SU-DHL-6 (cell line): ENCODE data around the gene LITAFD.

Source experiments
- H2AFZ ChIP-seq: fragments of 200-600 bp; sonication (generic); 2 replicates; pipeline ENCODE4 v1.6.1; 2014; ENCODE audit warnings: low read depth, mild to moderate bottlenecking, moderate library complexity, mixed read lengths, antibody characterized with exemption, low read length; ENCODE audit not compliant: severe bottlenecking
- H3F3A ChIP-seq: fragments of 200-600 bp; shearing (Covaris generic); 2 replicates; pipeline ENCODE4 v1.6.0; 2016; ENCODE audit warnings: antibody characterized with exemption, mild to moderate bottlenecking; ENCODE audit not compliant: insufficient read depth
- H3K27ac ChIP-seq: fragments of 200-600 bp; sonication (generic); 2 replicates; pipeline ENCODE4 v1.5.1; 2016; ENCODE audit warnings: low read depth, mild to moderate bottlenecking, low read length, moderate library complexity, mixed read lengths
- H3K27me3 ChIP-seq: fragments of 200-600 bp; sonication (generic), shearing (Covaris generic); 2 replicates; pipeline ENCODE4 v1.6.0; 2014; ENCODE audit warnings: mild to moderate bottlenecking, low read length
- H3K36me3 ChIP-seq: fragments of 200-600 bp; sonication (generic); 2 replicates; pipeline ENCODE4 v1.6.1; 2014; ENCODE audit warnings: mild to moderate bottlenecking, low read length, mixed read lengths
- H3K4me2 ChIP-seq: fragments of 300-600, 200-600 bp; shearing (Covaris generic), sonication (generic); 2 replicates; pipeline ENCODE4 v1.6.0; 2014; ENCODE audit warnings: low read length, low read depth, mild to moderate bottlenecking; ENCODE audit not compliant: poor library complexity, severe bottlenecking
- H3K4me3 ChIP-seq: fragments of 200-600 bp; sonication (generic); 2 replicates; pipeline ENCODE4 v1.5.1; 2014; ENCODE audit warnings: antibody characterized with exemption, low read length, mild to moderate bottlenecking, mixed read lengths; ENCODE audit not compliant: insufficient read depth, poor library complexity, severe bottlenecking
- H3K79me2 ChIP-seq: fragments of 200-600 bp; sonication (generic); 2 replicates; pipeline ENCODE4 v1.6.1; 2014; ENCODE audit warnings: mild to moderate bottlenecking, low read length, moderate library complexity; ENCODE audit not compliant: insufficient read depth
- H3K9ac ChIP-seq: fragments of 200-600 bp; sonication (generic); 2 replicates; pipeline ENCODE4 v1.7.0; 2014; ENCODE audit warnings: mild to moderate bottlenecking, low read length
- H3K9me2 ChIP-seq: fragments of 200-600 bp; sonication (generic); replicated peaks from 2 replicates; pipeline ENCODE4 v1.6.1; 2014; ENCODE audit warnings: low read length; ENCODE audit not compliant: insufficient read depth
- H3K9me3 ChIP-seq: fragments of 200-600 bp; sonication (generic); 2 replicates; pipeline ENCODE4 v1.6.1; 2014; ENCODE audit warnings: low read length, mixed read lengths; ENCODE audit not compliant: insufficient read depth
- H4K20me1 ChIP-seq: fragments of 200-600 bp; sonication (generic); 2 replicates; pipeline ENCODE4 v1.6.1; 2014; ENCODE audit warnings: low read depth, mild to moderate bottlenecking, antibody characterized with exemption, low read length, moderate library complexity, mixed read lengths
- CTCF ChIP-seq: fragments of 200-600 bp; sonication (generic); IDR thresholded peaks from one replicate; pipeline ENCODE4 v1.5.1; 2017; ENCODE audit warnings: antibody characterized with exemption, mild to moderate bottlenecking, low read length, moderate library complexity; ENCODE audit not compliant: insufficient read depth, poor library complexity, severe bottlenecking
- EZH2phosphoT487 ChIP-seq: fragments of 200-600 bp; sonication (generic), shearing (Covaris generic); conservative IDR thresholded peaks from 2 replicates; pipeline ENCODE4 v1.6.1; 2018; ENCODE audit warnings: mild to moderate bottlenecking, antibody characterized with exemption, low read length, moderate library complexity, mixed read lengths

LITAFD gene

GRCh38 chr16:8877894-8878522 is 4.1 kb upstream of the LITAFD start:
- H3K27me3 ChIP-seq = no peaks in the 10 kb centered on the region
- H3K9me3 ChIP-seq = no peaks in the 10 kb centered on the region
- H3K79me2 ChIP-seq = no peaks in the 10 kb centered on the region
- no peaks in the 10 kb centered on the region for H3K36me3 ChIP-seq
- H3K4me3 ChIP-seq = no peak overlapping the region
- H3K4me2 ChIP-seq = no peak overlapping the region
- no peaks in the 10 kb centered on the region for H4K20me1 ChIP-seq
- H3K9ac ChIP-seq = no peak overlapping the region
- H3K27ac ChIP-seq = no peak overlapping the region
- TF ChIP-seq CTCF = no peak
- TF ChIP-seq EZH2phosphoT487 = no peak
- H3F3A ChIP-seq = no peaks in the 10 kb centered on the region
- no peak overlapping the region for H2AFZ ChIP-seq
- no peaks in the 10 kb centered on the region for H3K9me2 ChIP-seq

- Histone ChIP-seq H3K4me2 (no peak overlapping the region), H4K20me1 (no peaks in the 10 kb centered on the region), H3K9me3 (no peaks in the 10 kb centered on the region), H3K27ac (no peak overlapping the region), H3K9ac (no peak overlapping the region), H3K4me3 (no peak overlapping the region), H3F3A (no peaks in the 10 kb centered on the region), H3K9me2 (no peaks in the 10 kb centered on the region), H3K27me3 (no peaks in the 10 kb centered on the region), H3K36me3 (no peaks in the 10 kb centered on the region), H3K79me2 (no peaks in the 10 kb centered on the region), H2AFZ (no peak overlapping the region)
- TF ChIP-seq CTCF = no peak
- no peak for TF ChIP-seq EZH2phosphoT487
These were observed 3.6 kb upstream of the LITAFD start for GRCh38 chr16:8878523-8878911.

- no peak overlapping the region for H3K9ac ChIP-seq
- H2AFZ ChIP-seq = no peak overlapping the region
- H3K36me3 ChIP-seq = no peaks in the 10 kb centered on the region
- no peak overlapping the region for H3K27ac ChIP-seq
- H3K4me2 ChIP-seq = no peak overlapping the region
- no peaks in the 10 kb centered on the region for H3K9me2 ChIP-seq
- no peaks in the 10 kb centered on the region for H4K20me1 ChIP-seq
- H3K27me3 ChIP-seq = no peaks in the 10 kb centered on the region
- H3F3A ChIP-seq = no peaks in the 10 kb centered on the region
- no peaks in the 10 kb centered on the region for H3K79me2 ChIP-seq
- TF ChIP-seq CTCF (no peak), EZH2phosphoT487 (no peak)
- no peak overlapping the region for H3K4me3 ChIP-seq
- no peaks in the 10 kb centered on the region for H3K9me3 ChIP-seq
These were observed 1.2 kb upstream of the LITAFD start for GRCh38 chr16:8880839-8881510.
